ENCODE results near the gene TTC21B.

- TF ChIP-seq CTCF (tag by site-specific recombination; IDR thresholded peaks at IDR 0.05) (no peak), YY1 (tag by site-specific recombination; IDR thresholded peaks at IDR 0.05) (no peak), ZNF18 (tag by site-specific recombination; IDR thresholded peaks at IDR 0.05) (no peak), ZNF311 (tag by site-specific recombination; IDR thresholded peaks at IDR 0.05; ENCODE audit: borderline replicate concordance) (no peak), ZNF341 (tag by site-specific recombination; IDR thresholded peaks at IDR 0.05; ENCODE audit: low read depth) (no peak)
Observed at GRCh38 chr2:165888171-165888570, 65.4 kb downstream of the TTC21B start.
